HG03175 (cell line): ENCODE results near the gene H19.

ENCODE experiments used
- ATAC-seq: cut with Tn5 transposase; IDR thresholded peaks from one replicate; pipeline ENCODE4 v1.9.1; 2021; ENCODE audit warnings: mild to moderate bottlenecking, moderate library complexity; ENCODE audit not compliant: unreplicated experiment

H19 gene

GRCh38 chr11:1987024-1987423 is 10.6 kb downstream of the H19 start:
- ATAC-seq = no peak

GRCh38 chr11:1983601-1983961 is 14.1 kb downstream of the H19 start:
- no peak for ATAC-seq

GRCh38 chr11:1982873-1983600 is 14.6 kb downstream of the H19 start:
- ATAC-seq = no peak

GRCh38 chr11:1979607-1980006 is 18.0 kb downstream of the H19 start:
- no peak for ATAC-seq

GRCh38 chr11:1978720-1979473 is 18.7 kb downstream of the H19 start:
- ATAC-seq = no peak

- no peak for ATAC-seq
Observed at GRCh38 chr11:1975185-1975584, 22.5 kb downstream of the H19 start.

GRCh38 chr11:1970956-1971355 is 26.7 kb downstream of the H19 start:
- no peak for ATAC-seq

GRCh38 chr11:1969776-1970175 is 27.9 kb downstream of the H19 start:
- no peak for ATAC-seq

GRCh38 chr11:1969035-1969434 is 28.6 kb downstream of the H19 start:
- no peak for ATAC-seq

GRCh38 chr11:1968454-1969002 is 29.1 kb downstream of the H19 start:
- no peak for ATAC-seq

GRCh38 chr11:1967641-1968225 is 29.9 kb downstream of the H19 start:
- ATAC-seq = no peak

- ATAC-seq = no peak
Observed at GRCh38 chr11:1966531-1966930, 31.1 kb downstream of the H19 start.

- ATAC-seq = no peak
Observed at GRCh38 chr11:1964955-1965354, 32.7 kb downstream of the H19 start.

- ATAC-seq = no peak
Observed at GRCh38 chr11:1964348-1964747, 33.3 kb downstream of the H19 start.

GRCh38 chr11:1963864-1964263 is 33.8 kb downstream of the H19 start:
- ATAC-seq = no peak

- no peak for ATAC-seq
Observed at GRCh38 chr11:1959786-1960185, 37.9 kb downstream of the H19 start.

GRCh38 chr11:1958367-1958766 is 39.3 kb downstream of the H19 start:
- ATAC-seq = no peak

- ATAC-seq = no peak
Observed at GRCh38 chr11:1953489-1954266, 44.0 kb downstream of the H19 start.

- ATAC-seq = no peak
Observed at GRCh38 chr11:1952806-1953482, 44.7 kb downstream of the H19 start.

GRCh38 chr11:1949922-1950321 is 47.7 kb downstream of the H19 start:
- no peak for ATAC-seq

GRCh38 chr11:1949302-1949701 is 48.3 kb downstream of the H19 start:
- ATAC-seq = no peak
